ENCODE results near the gene MST1R.

The MST1R gene

DNA sequence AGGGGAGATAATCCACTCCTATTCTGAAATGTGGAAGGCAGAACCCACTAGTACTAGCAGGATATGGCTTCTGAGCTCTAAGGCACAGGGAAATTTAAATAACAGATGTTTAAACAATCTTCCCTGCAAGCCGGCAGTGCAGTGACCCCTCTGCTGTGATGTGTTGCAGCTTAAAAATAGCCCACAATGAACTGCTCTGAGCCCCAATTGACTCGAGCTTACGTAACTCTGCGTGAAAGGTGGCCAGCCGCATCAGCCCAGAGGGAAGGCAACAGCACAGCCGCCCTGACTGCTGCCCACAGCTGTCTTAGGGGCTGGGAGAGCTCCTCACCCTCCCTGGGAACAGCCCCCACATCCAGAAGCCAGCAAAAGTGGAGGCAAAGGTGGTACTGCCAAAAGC, 21.5 kb downstream of the MST1R start:
- DNase-seq (ENCODE audit: low read depth): no peak
- no peak overlapping the region for H3K4me3 ChIP-seq (ENCODE audit: low read depth, low read length)

DNA sequence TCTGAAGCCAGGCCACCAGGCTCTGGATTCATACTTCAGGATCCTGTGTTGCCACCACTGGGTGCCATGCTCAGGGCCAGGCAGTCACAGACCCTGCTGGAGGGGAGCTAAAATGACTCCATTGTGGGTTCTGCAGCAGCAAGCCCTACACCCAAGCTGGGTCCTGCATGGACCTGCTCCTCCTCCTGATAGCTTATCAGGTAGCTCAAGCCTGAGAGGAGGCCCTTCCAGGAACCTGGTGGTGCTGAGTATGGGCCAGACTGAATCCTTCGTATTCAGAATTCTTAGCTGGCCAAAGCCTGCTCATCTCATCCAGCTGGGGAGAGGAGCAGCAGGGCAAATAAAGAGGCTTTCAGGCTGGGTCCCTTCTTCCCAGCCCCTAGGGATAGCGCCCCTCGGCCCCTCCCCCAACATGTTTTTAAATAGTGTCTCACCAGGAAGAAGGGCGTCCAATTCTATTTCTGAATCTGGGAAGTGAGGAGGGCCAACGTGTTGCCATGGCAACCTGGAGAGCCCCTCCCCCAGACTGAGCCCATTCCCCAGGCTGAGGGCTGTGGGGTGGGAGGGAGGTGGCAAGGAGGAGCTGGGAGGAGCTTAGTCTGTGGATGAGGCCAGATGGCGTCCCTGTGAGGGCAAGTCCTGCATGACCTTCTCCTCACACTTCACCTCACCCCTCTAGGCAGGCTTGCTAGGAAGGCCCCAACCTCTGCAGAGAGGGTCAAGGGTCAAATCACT, 22.9 kb downstream of the MST1R start:
- H3K4me3 ChIP-seq (ENCODE audit: low read depth, low read length): no peak overlapping the region
- no peak for DNase-seq (ENCODE audit: low read depth)

DNA sequence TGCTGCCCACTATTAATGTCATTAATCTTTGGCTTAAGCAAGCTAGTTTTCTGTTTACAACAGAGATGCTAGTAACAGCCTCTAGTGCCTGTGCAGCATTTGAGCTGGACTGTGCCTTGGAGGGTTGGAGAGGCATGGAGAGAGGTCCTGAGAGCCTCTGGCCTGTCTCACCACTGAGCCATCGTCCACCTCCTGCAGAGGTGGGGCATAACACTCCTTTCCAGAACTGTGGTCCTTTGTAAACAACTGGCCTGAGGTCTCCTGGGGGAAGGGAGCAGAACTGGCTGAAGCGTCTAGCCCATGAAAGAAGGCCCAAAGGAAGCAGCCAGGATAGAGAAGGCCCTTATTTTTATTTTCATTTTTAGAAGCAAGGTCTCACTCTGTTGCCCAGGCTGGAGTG, 24.0 kb downstream of the MST1R start:
- H3K4me3 ChIP-seq (ENCODE audit: low read depth, low read length): no peak overlapping the region
- DNase-seq (ENCODE audit: low read depth): no peak

DNA sequence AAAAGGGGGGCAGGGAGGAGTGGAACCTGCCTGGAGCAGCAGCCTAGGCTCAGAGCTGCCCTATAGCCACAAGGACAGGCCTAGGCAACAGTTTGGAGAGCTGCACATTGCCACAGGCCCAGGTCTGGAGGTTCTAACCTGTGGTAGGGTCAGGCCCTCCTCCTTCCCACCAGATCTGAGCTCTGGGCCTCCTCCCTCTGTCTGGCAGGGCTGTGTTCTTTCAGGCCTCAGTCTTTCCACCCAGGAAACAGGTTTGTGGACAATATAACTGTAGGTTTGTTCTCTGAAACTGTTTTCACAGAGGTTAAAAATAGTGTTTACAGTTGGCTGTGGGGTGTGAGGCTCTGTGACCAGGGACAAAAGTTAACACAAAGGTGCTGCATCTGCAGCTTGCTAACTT, 25.0 kb downstream of the MST1R start:
- no peak overlapping the region for H3K4me3 ChIP-seq (ENCODE audit: low read depth, low read length)
- no peak for DNase-seq (ENCODE audit: low read depth)

DNA sequence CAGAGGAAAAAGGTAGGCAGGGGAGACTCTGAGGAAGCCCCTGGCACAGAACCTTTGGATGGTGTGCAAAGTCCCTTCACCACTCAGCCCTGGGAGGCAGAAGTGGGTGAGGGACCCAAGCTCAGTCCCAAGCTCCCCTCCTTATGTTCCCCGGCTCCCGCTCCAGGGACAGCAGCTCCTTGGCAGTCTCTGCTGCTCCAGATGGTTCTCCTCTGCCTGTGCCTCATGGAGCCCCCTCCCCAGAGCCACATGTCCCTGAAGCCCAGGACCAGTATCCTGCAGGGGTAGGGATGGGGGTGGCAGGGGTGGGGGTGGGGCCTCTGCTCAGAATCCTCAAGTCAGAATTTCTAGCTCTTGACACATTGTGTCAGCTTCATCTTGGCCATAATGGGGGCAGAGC, 26.0 kb downstream of the MST1R start:
- no peak overlapping the region for H3K4me3 ChIP-seq (ENCODE audit: low read depth, low read length)

DNA sequence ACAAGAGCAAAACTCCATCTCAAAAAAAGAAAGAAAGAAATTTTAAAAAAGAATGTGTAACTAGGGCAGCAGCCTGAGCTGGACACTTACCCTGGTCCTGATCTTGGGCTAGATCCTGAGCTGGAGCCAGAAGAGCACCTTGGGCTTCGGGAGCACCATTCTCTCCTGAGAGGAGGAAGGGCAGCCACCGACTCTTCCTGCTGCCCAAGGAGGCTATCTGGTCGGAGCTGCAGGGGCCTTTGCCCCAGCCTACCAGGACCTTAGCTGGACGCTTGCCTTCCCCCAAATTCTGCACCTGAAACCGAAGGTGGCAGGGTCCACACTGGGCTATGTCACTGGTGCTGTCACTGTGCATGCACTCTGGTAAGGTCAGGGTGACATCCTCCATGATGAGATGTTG, 27.1 kb downstream of the MST1R start:
- no peak for DNase-seq (ENCODE audit: low read depth)
- H3K4me3 ChIP-seq (ENCODE audit: low read depth, low read length): no peak overlapping the region

More for the DNA sequence above, 26.0 kb downstream of the MST1R start:
- no peak for DNase-seq (ENCODE audit: low read depth)

DNA sequence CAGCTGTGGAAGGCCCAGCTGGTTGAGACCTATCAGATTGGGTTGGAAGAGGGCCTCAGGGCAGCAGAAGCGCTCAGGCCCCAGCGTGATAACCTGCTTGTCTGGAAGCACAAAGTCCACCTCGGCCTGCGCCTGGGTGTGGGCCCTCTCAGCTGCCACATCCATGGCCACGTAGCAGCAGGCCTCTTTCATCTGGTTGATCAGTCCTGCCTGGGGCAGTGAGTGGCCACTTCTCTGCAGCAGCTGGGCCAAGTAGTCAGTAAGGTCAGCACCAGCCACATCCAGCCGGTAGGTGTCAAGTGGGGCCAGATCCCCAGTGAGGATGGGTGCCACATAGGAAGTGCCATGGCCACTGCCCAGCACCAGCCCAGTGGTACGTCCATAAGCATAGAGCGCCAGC, 30.1 kb downstream of the MST1R start:
- no peak for DNase-seq (ENCODE audit: low read depth)

GRCh38 chr3:49872801-49873281, 30.8 kb downstream of the MST1R start:
- H3K4me3 ChIP-seq (ENCODE audit: low read depth, low read length): no peak overlapping the region
- no peak for DNase-seq (ENCODE audit: low read depth)

More for the DNA sequence above, 30.1 kb downstream of the MST1R start:
- H3K4me3 ChIP-seq (ENCODE audit: low read depth, low read length): no peak overlapping the region

GRCh38 chr3:49871531-49872153, 32.0 kb downstream of the MST1R start:
- H3K4me3 ChIP-seq (ENCODE audit: low read depth, low read length): no peak overlapping the region
- no peak for DNase-seq (ENCODE audit: low read depth)

- DNase-seq (ENCODE audit: low read depth): no peak
- H3K4me3 ChIP-seq (ENCODE audit: low read depth, low read length): peak within 1 kb of the TSS; percentile 26
Measured at GRCh38 chr3:49869525-49870126, 34.0 kb downstream of the MST1R start, which contains the start of gene CAMKV. TSS of gene CAMKV (minus strand) at chr3:49869906. CDS start at chr3:49862388, 7,518 bp downstream.

GRCh38 chr3:49868862-49869466, 34.7 kb downstream of the MST1R start:
- no peak overlapping the region for H3K4me3 ChIP-seq (ENCODE audit: low read depth, low read length)
- no peak for DNase-seq (ENCODE audit: low read depth)

- H3K4me3 ChIP-seq (ENCODE audit: low read depth, low read length): no peak overlapping the region
- no peak for DNase-seq (ENCODE audit: low read depth)
Measured at GRCh38 chr3:49867871-49868321, 35.8 kb downstream of the MST1R start.

GRCh38 chr3:49867400-49867799, 36.3 kb downstream of the MST1R start:
- no peak overlapping the region for H3K4me3 ChIP-seq (ENCODE audit: low read depth, low read length)
- DNase-seq (ENCODE audit: low read depth): no peak

GRCh38 chr3:49865198-49865784, 38.4 kb downstream of the MST1R start:
- DNase-seq (ENCODE audit: low read depth): no peak
- H3K4me3 ChIP-seq (ENCODE audit: low read depth, low read length): no peak overlapping the region

DNA sequence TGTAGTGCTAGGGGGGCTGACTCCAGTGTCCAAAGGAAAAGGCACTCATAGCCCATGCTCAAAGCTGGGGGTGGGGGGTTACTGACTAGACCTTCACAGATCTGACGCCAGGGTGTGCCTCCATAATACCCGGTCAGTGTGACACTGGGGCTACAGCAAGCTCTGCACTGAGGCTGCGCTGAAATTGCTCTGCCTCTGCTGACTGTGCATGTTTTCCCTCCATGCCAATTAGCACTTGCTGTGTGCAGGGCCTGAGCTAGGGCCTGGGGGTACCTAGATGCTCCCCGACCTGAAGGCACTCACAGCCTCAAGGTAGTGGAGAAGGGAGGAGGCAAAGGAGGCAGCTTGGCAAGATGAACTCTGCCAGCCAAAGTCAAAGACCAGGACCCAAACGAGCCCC, 39.2 kb downstream of the MST1R start:
- no peak for DNase-seq (ENCODE audit: low read depth)
- no peak overlapping the region for H3K4me3 ChIP-seq (ENCODE audit: low read depth, low read length)

DNA sequence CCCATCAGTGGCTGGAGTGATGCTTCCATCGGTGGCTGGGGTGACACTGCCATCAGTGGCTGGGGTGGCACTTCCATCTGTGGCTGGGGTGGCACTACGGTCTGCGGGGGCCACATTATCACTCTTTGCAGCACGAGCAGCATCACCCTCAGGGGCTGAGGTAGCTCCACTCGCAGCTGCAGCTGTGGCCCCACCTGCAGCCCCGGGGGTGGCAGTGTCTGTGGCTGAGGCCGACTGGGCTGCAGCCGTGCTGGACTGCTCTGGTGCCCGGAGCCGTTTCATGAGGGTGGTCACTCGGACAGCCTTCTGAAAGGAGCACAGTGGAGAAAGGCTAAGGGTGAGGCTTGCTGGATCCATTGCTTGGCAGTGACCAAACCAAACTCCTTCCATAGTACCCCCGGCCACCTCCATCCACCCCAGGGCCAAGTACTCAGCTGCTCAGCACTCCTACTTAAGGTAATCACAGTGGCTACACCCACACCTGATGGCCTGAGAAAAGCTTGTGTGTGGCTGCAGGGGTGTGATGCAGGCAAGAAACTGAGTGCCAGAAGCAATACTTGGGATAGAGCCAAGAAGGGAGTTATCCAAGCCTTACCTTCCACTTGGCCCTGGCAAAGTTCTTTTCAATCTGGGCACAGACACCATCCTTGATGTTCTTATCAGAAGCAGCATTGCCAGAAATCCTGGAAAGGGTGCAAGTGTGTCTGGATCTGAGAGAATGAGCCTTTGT, 43.9 kb downstream of the MST1R start:
- no peak overlapping the region for H3K4me3 ChIP-seq (ENCODE audit: low read depth, low read length)
- DNase-seq (ENCODE audit: low read depth): no peak

DNA sequence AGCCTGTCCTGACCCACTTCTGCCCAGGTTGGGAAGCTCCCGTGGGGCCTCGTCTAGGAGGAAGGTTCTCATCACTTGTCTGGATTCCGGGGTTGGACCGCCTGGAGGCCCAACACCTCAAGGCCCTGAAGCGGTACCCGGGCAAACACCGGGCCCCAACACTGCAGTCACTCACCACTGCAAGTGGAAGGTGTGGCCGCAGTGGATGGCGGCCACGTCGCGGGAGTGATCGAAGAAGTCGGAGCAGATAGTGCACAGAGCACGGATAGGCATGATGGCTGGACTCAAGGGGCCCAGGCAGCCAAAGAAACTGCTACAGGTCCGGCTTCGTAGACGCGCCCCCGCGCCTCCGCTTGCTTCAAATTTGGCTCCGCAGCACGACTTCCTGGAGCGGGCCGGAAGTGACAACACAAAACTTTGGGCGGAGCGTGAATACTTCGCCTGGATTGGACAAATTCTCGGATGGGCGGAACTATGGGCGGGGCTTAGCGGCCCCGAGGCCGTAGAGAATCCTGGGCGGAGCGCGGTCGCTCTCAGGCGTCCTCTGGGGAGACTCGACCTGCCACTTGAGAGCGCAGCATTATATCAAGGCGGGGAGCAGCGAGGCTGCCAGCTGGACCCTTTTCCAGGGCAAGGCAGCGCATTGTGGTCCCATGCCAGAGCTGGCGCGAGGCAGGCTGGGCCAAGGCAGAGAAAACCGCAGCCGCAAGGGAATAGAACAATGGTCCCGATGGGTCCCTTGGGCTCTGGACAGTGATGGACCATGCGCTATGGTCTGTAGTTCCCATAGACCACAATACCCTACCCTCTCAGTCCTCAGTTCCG, 47.3 kb downstream of the MST1R start, which contains the start of gene TRAIP:
TSS of gene TRAIP (minus strand) at position 384 of the 825 bp plus-strand sequence. CDS start at position 273, 111 bp downstream.
- H3K4me3 ChIP-seq (ENCODE audit: low read depth, low read length): peak within 1 kb of the TSS; percentile 84
- DNase-seq (ENCODE audit: low read depth): peak; percentile 53

GRCh38 chr3:49855662-49856061, 48.0 kb downstream of the MST1R start:
- DNase-seq (ENCODE audit: low read depth): no peak
- H3K4me3 ChIP-seq (ENCODE audit: low read depth, low read length): peak overlapping the region; percentile 84

Measured in skeletal muscle cell (primary cell).